ENCODE data around the gene ZC3H15.
"Not testable (repeated sequence)": the region's sequence is repeated elsewhere in the genome, so short reads cannot be mapped to it uniquely, and the experiment has no call there.

Gene ZC3H15

DNA sequence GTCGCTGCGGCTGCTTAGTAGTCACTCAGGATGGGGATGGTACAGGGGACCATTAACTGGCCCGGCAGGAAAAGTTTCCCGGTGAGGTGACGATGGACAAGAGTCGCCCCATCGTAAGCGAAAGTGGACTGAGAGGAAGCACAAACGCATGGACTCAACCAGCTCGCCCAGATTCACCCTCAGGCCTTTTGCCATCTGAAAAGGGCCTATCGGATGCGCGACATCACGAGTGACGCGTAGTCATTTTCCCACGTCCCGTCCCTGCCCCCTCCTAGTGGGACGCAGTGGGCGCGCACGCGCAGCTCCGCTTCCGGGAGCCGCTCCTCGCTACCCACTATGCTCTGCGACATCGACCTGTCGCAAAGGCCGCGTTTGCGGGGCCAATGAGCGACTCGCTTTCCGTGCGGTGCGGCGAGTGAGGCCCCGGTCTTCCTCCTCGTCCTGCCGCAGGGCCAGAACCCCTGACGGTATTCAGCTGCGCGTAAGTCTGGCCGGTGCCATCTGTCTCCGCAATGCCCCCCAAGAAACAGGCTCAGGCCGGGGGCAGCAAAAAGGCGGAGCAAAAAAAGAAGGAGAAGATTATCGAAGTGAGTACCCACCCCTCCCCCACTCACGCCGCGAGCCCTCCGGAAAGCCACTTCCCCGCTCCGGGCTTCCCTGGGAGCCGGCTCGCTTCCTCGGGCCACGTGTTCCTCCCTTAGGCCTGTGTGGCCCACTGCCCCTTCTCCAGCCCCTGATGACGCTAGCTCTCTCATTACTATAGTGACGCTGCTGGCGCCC lies at the start of gene ZC3H15:
ZC3H15 (plus strand) TSS at position 390 of the 780 bp plus-strand sequence; CDS start at position 513, 123 bp downstream.
- peak; percentile 81 for DNase-seq

- no peak for DNase-seq
These were observed 48.3 kb upstream of the ZC3H15 start for GRCh38 chr2:186437719-186438118.

DNA sequence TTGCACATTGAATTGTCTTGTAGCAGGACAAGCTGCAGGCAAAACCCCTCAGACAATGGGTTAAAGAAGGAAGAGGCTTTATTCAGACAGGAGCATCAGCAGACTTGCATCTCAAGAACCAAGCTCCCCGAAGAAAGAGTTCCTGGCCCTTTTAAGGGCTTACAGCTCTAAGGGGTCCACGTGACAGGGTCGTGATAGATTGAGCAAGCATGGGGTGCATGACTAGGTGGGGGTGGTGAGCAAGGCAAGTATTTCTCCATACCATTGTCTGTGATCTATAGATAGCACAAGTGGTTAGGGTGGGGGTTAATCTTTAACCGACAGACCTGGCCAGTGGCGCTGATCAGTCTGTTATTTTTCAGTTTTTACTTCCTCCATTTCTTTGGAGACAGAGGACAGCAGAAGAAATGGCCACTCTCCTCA lies 46.4 kb upstream of the ZC3H15 start:
- not testable (repeated sequence) for DNase-seq

DNA sequence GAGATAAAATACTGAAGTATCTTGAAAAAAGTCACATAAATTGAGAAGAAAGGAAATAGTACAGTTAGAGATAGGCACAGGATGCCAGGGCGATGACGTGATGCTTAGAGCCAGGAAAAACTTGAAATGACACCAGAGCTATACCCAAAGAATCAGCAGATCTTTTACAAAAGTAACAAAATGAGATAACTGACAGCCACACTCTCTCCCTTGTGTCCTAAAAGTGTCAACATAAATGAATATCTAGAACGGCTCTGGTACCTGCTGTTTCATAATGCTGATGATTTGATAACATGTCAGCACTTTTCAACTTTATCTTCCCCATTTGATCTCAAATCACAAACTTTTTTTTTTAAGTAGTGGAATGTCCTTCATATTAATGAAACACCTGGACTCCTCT lies 45.6 kb upstream of the ZC3H15 start:
- DNase-seq, result no peak

DNA sequence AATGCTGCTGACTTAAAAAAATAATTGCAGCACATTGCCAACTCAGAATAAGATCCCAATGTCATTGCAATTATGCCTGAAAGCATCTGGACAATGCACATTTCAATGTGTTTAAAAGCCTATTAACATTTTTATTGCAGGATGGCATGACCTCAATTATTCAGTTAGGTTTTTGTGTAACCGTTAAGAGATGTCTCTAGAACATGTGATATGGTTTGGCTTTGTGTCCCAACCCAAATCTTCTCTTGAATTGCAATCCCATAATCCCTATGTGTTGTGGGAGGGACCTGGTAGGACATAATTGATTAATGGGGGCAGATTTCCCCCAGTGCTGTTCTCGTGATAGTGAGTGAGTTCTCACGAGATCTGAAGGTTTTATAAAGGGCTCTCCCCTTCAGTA lies 43.2 kb upstream of the ZC3H15 start:
- no peak for DNase-seq

DNA sequence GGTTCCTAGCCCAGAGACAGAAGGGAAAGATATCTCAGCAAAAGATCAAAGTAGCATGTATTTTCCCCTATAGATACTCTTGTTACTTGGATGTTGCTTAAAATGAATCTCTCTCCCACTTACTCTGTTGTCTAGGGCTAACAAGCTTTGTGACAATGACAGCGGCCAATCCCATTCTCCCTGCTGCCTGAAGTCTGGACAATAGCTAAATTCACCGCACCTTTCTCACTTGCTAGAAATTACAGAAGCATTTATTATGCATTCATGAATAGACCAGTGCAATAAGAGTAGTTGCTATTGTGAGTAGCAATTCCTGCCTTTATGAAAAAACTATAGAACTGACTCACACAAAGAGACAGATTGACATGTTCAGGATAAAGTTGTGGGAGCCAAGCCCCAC lies 42.2 kb upstream of the ZC3H15 start:
- DNase-seq, result no peak

GRCh38 chr2:186445506-186445905 lies 40.6 kb upstream of the ZC3H15 start:
- no peak for DNase-seq

DNA sequence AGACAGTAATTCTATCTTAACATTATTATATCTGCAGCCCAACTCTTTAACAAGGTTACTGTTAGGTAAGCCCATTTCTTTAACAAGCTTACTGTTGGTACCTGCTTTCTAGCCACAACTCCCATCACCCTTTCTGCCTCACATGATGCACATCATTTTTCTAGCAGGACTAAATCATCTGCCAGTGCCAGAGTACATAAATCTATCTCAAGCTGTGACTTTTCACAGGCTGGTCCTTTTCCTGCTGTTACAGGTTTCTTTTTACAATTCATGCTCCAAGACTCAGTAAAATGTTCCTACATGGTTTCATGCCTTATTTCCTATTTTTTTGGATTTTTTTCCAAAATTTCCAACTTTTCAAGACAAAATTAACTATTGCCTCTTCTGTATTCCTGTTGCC lies 30.4 kb upstream of the ZC3H15 start:
- no peak for DNase-seq

DNA sequence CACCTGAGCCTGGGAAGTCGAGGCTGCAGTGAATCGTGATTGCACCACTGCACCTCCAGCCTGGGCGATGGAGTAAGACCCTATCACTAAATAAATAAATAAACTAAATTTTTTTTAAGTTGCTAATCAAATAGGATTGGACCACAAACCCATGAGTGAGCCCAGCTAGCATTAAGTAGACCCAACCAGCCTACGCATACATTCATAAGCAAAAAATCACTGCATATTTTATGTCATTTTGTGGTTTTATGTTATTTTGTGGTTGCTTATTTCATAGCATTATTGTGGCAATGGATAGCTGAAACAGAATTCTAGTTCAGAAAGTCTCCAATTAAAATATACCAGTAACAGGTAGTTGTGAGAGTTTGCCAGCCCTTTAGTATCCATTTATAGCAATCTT lies 29.1 kb upstream of the ZC3H15 start:
- DNase-seq, result no peak

- no peak for DNase-seq
These were observed 28.2 kb upstream of the ZC3H15 start for GRCh38 chr2:186457908-186458307.

DNA sequence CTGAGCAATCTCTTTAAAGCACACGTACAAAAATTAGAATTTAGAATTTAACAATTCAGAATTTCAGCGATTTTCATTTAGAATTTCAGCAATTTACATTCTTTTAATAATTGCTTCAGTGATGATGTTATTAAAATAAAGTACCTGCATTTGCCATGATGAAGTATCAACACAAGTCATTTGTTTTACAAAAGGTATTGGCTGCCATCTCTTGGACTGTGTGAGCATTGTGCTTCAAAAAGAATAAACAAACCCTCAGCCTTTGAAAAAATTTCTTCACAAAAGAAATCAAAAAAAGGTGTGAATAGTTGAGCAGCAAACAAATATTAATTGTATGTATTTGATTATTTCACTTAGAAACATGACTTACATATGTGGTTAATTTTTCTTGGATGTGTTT lies 27.1 kb upstream of the ZC3H15 start:
- no peak for DNase-seq

DNA sequence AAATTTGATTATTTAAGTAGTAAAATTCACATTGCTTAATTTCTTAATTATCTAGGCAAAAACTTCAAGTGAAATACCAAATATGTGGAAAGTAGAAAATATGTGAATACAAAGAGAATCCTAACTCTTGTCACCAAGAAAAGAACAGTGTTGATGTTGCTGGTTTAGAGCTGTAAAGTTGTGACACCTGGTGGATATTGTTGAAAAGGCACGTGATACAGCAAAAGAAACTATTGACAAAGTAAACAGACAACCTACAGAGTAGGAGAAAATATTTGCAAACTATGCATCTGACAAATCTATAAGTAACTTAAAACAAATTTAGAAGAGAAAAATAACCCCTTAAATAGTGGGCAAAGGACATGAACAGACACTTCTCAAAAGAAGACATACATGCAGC lies 25.6 kb upstream of the ZC3H15 start:
- no peak for DNase-seq

- DNase-seq, result no peak
These were observed 19.3 kb upstream of the ZC3H15 start for GRCh38 chr2:186466743-186467142.

DNA sequence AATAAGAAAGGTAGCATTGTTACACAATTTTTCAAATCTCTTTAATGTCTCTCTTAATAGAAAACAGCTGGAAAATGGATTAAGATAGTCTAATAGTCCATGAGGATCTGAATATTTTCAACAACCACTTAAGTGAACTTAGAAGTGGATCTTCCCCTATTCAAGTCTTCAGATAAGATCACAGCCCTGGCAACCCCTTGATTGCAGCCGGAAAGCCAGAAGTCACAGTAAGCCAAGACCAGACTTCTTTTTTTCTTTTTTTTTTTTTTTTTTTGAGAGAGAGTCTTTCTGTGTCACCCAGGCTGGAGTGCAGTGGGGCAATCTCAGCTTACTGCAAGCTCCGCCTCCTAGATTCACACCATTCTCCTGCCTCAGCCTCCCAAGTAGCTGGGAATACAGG lies 18.6 kb upstream of the ZC3H15 start:
- DNase-seq, result no peak

GRCh38 chr2:186472722-186473493 lies 13.2 kb upstream of the ZC3H15 start:
- DNase-seq, result not testable (repeated sequence)

GRCh38 chr2:186474239-186474638 lies 11.8 kb upstream of the ZC3H15 start:
- not testable (repeated sequence) for DNase-seq

DNA sequence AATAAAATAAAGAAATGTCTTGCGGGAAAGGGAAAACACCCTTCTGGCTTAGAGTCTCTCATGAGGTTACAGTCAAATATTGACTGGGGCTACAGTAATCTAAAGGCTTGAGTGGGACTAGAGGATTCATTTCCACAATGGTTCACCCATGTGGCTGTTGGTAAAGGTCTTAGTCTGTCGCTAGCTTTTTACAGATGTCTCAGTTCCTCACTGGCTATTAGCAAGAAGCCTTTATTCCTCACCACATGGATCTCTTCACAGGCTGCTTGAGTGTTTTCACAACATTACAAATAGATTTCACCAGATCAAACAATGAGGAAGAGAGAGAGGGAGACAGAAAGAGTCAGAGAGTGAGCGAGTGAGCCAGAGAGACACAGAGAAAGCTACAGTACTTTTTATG lies 8.3 kb upstream of the ZC3H15 start:
- no peak for DNase-seq

- no peak for DNase-seq
These were observed 5.1 kb upstream of the ZC3H15 start for GRCh38 chr2:186480991-186481390.

DNA sequence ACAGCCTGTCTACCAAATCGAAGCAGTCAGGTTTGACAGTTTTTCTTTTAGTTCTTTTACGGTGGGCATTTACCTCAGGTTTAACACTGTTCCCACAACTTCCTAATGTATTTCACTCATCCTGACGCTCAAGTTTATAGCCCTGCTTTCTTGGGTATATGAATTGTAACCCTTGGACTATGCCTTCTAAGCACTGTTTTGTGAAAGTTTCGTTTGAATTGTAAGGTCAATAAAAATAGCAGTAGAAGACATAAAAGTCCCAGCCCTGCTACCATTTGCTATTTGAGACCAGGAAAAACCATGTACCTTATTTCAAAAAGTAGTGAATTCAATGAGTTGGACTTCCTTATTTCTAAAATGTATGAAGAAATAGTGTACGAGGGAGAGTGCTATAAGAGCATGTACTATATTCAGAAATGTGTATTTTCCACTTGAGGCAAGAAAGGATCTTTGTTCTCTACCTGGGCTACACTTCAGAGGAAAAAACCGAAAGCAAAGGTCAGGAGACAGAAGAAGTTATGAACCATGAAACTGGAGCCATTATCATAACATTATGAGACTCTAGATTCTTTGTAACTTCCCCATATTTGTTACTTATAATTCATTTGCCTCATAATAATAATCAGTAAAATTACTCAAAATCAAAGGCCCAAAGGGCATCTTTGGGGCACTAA lies 1.9 kb upstream of the ZC3H15 start:
- no peak for DNase-seq

DNA sequence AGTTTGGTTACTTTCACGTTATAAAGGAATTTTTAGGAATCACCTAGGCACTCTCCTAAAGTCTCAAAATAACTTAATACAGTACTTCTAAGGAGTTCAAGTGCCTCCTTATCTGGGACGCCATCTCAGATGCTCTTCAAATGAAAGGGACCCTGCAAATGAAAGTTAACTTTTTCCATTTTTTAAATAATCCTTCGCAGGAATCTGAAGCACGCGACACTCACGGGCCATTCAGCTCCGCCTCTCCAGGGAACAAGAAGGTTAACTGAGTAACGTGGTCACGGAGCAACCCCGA lies 537 bp upstream of the ZC3H15 start:
- no peak for DNase-seq

GRCh38 chr2:186486651-186487647 lies 889 bp downstream of the ZC3H15 start:
- no peak for DNase-seq

- DNase-seq, result no peak
These were observed 7.6 kb downstream of the ZC3H15 start for GRCh38 chr2:186493564-186494085.
